Ovary (tissue), 3 donors: ENCODE measurements around the gene PKP2.

Experiments used
- EP300 ChIP-seq: sonication (generic); formaldehyde crosslinking; IDR thresholded peaks from one replicate; pipeline ENCODE4 v1.6.1; 2017; ENCODE audit warnings: antibody characterized with exemption
- TF ChIP-seq, protein P1 (sequence below), 3 donors: fragments of 450-650 bp in 2 of 3; fragments of 200-600 bp in 1 of 3; IDR thresholded peaks; one replicate each; pipeline versions ENCODE4 v1.5.1 to v1.8.0; 2016 to 2022; ENCODE audit warnings: antibody characterized with exemption in 3 of 3, mild to moderate bottlenecking in 1 of 3
- donor health status: DM: no; HTN: no; CAD: no.

DNA sequence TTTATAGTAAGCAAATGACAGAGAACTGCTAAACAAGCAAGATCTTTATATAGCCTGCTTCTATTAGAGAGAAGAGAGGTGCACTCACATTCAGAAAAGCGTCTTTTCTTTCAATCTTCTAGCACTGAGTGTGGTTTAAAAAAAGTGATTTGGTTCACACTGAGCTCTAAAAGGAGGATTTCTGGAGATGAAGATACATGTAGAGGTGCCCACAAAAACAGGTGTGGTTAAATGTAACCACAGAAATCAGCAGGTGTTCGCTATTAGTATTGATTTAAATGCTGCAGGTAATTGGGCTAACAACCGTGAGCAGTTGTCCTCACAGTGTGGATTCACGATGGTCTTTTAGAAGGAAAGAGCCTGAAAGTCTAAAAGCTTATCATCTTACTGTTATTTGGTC is 10.7 kb downstream of the PKP2 start:
- TF ChIP-seq, protein P1, sequence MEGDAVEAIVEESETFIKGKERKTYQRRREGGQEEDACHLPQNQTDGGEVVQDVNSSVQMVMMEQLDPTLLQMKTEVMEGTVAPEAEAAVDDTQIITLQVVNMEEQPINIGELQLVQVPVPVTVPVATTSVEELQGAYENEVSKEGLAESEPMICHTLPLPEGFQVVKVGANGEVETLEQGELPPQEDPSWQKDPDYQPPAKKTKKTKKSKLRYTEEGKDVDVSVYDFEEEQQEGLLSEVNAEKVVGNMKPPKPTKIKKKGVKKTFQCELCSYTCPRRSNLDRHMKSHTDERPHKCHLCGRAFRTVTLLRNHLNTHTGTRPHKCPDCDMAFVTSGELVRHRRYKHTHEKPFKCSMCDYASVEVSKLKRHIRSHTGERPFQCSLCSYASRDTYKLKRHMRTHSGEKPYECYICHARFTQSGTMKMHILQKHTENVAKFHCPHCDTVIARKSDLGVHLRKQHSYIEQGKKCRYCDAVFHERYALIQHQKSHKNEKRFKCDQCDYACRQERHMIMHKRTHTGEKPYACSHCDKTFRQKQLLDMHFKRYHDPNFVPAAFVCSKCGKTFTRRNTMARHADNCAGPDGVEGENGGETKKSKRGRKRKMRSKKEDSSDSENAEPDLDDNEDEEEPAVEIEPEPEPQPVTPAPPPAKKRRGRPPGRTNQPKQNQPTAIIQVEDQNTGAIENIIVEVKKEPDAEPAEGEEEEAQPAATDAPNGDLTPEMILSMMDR (IDR thresholded peaks at IDR 0.05), result no peak
- TF ChIP-seq EP300, result no peak
